RPMI7951 (cell line): ENCODE measurements around the gene MTCL1. TPM values are rescaled to one million over a fixed set of nuclear protein-coding genes. Genes with fewer than 3 reads are reported as not detected.

ENCODE experiments used
- DNase-seq: peaks from one replicate; pipeline ENCODE4 v3.0.0-alpha.2; 2012; ENCODE audit warnings: low read depth
- total RNA-seq: library from RNA; depleted of rRNA; stranded (reverse); fragments of >200 nt; shearing (Covaris generic); gene quantifications from 2 replicates; pipeline ENCODE4 v1.2.3, GENCODE V29; 2014

The MTCL1 gene
- total RNA-seq, 1 experiment from 2014 or later = 9.3 TPM

DNA sequence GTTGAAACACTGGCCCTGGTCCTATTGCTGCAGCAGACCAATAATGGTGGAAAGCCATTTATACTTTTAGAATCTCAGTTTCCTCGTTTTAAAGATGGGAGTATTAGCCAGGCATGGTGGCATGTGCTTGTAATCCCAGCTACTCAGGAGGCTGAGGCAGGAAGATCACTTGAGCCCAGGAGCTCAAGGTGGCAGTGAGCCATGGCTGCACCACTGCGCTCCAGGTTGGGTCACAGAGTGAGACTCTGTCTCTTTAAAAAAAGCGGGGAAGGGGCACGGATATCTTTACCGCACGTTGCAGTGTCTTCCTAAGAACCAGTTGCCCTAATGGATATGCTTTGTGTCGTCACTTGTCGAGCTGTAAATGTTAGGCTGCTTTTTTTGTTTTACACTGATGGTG, 8.3 kb downstream of the MTCL1 start:
- DNase-seq = no peak

DNA sequence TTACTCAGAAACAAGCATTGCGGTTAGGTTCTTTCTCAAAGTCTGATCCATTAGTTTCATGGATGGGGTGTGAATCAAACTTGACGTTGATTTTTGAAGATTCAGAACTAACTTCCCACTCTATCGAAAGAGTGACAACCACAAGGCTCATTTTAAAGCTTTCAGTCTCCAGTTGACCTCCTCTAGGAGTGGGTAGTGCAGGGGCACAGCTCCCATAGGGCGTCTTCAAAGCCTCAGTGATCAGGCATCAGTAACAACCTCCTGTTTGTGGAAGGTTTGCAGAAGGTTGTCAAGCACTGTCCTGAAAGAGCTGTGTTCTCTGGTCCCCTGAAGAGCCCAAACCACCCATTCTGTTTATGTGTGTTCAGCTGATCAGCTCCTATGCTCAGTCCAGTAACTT, 10.2 kb downstream of the MTCL1 start:
- no peak for DNase-seq

DNA sequence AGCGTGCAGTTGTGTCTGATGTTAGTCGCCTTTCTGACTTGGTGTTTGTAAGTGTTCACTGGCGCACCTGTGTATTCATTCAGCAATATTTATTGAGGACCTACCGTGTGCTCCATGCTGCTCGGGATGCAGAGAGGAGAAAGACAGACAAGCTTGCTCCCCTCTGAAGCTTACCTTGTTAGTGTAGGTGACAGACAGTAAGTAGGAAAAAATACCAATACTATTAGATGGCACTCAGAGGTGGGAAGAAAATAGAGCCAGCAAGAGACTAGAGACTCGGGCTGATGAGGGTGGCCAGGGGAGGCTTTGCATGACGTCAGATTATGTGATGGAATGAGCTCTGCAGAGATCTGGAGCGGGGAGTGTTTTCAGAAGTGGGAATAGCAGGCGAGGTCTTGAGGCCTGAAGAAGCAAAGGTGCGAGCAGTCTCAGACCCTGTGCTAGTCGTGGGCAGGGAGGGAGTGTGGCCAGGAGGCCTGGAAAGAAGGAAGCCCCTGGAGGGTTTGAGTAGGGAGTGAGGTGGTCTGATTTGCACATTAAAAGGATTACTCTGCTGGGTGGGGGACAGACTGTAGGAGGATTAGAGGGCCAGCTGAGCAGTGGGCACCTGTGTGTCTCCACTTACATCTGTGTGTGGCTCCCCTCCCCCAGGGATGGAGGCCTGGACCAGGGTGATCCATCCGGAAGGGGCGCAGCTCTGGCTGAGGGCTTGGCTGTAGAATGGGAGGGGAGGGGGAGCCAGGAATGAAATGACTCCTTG, 11.8 kb downstream of the MTCL1 start:
- no peak for DNase-seq

DNA sequence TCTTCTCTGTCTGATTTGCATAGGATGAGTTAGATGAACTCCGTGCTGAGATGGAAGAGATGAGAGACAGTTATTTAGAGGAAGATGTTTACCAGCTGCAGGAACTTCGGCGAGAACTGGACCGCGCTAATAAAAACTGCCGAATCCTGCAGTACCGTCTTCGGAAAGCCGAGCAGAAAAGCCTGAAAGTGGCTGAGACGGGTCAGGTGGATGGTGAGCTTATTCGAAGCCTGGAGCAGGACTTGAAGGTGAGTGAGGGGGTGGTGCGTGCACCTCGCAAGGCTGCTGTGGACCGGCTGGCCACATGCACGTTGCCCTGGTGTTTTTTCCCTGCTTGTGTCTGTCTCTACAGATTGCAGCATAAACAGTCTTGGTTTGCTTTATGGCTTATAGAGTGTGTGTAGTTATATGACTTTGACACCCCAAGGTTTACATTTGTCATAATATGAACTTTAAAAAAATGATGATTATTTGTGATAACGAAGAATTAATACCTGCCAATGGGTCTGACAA, 13.1 kb downstream of the MTCL1 start:
- no peak for DNase-seq

DNA sequence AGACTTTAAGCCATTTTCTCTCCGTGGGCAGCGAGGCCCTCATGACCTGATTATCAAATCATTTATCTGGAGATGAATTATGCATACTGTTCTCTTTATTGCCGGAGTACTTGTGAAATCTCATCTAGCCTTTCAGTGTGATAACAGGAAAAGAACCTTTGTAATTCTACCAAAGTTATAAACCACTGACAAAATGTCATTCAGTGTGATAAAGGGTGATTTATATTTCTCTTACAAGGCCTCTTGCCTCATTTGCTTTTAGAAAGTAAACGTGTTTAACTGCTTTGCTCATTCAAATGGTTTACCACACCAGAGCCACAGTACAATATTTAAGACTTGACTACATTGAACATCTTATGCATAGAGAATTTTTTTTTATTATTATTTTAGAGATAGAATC, 13.8 kb downstream of the MTCL1 start:
- DNase-seq = no peak

DNA sequence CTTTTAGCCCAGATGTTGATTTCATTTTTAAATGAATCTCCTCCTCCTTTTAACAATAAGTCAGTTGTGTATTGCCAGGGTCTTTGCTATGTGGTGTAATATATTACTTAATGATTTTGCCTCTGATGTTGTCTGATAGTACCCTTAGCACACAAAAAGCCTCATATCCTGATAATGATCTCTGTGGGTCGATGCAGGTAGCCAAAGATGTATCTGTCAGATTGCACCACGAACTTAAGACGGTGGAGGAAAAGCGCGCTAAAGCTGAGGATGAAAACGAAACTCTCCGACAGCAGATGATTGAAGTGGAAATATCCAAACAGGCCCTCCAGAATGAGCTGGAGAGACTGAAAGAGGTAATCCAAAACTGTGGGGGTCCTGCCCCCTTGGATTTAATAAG, 14.8 kb downstream of the MTCL1 start:
- DNase-seq = no peak

DNA sequence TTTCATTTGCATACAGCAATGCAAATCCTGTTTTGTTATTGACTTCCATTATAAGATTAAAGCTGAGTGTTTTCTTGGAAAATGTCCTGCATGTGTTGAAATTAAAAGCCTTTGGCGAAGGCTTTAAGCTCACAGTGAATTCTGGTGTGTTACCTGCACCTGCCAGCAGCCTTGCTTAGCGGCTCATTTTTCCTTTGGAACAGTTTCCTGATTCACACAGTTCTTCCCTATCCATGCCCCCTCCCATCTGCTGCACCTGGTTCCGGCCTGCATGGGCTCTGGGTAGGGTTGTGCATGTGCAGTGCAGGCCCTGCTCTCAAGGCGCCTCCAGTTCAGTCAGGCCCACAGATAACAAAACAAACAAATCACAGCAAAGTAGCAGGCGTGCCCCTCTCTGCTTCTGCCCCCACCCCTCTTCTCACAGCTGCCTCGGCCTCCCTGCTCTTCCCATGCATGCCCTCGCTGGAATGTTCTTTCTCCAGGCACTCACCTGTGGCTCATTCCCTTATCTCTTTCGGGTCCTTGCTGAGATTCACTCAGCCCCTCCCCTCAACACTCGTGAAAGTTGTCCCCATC, 15.8 kb downstream of the MTCL1 start:
- no peak for DNase-seq

DNA sequence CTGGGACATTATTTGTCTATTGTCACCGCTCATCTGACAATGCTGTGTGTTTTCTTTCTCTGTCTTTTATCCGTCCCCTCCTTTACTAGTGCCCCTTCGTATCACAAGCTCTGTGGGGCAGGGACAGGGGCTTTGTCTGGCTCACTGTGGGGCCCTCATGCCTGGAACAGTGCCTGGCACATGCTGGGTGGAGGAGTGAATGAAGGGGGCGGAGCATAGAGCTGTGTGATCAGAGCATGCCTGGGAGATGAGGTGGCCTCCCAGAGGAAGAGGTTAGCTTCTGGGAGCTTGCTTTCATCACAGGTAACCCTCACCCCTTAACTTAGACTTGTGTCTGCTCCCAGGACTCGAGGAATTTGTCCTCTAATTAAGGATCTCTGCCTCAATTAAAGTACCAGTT, 16.4 kb downstream of the MTCL1 start:
- DNase-seq = peak; percentile 12

DNA sequence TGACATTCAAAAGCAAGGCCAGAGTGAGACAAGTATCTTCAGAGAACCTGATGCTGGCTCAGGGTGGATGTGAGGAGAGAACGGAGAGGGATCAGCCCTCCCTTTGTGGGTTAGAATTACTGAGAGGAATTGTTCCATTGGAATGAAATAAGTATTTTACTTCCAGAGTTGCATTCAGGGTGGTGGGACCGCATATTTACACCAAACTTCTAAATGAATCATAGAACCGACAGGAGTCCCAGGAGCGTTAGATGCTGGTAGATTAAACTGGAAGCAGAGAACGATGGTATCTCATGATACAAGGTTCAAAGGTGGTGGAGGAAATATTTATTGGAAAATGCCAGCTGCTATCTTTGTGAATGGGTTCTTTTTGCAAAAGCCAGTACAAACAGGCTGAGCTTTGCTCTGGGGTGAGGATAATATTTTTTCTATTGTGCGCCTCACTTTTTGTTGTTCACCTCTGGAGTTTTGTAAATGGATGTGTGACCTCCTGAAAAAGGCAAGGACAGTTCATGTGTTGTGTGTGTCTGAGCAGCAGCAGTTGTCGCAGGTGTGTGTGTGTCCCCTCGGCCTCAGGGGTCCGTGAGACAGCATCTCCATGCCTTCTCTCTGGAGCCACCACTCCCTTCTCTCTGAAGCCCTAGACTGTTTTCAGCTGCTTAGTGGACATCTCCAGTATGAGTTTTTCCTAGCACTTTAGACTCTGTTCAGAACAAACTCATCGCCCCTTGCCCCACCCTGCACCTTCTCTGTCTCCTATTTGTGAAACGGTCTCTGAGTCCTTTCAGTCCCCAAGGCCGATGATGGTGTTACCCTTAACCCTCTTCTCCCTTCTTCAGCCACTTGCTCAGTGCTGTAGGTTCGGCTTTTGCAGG, 17.8 kb downstream of the MTCL1 start:
- DNase-seq = no peak

DNA sequence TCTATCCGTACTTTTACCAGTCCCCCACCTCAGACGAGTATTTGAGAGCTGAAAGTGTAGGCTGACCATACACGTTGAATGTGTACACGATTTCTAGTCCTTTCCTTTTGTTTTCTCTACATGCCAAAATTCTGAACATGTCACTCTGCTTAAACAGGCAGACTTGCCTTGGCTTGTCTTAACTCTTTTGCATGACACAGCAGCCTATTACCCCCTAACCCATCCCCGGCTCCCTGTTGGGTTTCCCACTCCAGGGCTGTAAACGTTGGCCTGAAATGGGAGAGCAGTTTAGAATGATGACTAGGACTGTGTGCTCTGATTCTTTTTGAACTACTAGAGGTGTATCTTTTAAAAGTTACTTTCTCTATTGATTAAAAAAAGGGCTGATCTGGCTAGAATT, 19.1 kb downstream of the MTCL1 start:
- DNase-seq = no peak

DNA sequence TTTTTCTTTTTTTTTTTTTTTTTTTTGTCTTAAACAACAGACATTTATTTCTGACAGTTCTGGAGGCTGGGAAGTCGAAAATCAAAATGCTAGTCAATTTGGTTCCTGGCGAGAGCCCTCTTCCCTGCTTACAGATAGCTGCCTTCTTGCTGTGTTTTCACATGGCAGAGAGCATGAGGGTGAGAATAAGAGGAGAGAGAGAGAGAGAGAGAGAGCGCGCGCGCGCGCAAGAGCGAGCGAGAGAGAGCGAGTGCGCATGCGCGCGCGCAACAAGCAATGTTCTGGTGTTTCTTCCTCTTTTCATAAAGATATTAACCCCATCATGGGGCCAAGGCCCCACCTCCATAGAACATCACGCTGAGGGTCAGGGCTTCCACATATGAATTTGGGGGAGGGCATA, 20.9 kb downstream of the MTCL1 start:
- DNase-seq = no peak

DNA sequence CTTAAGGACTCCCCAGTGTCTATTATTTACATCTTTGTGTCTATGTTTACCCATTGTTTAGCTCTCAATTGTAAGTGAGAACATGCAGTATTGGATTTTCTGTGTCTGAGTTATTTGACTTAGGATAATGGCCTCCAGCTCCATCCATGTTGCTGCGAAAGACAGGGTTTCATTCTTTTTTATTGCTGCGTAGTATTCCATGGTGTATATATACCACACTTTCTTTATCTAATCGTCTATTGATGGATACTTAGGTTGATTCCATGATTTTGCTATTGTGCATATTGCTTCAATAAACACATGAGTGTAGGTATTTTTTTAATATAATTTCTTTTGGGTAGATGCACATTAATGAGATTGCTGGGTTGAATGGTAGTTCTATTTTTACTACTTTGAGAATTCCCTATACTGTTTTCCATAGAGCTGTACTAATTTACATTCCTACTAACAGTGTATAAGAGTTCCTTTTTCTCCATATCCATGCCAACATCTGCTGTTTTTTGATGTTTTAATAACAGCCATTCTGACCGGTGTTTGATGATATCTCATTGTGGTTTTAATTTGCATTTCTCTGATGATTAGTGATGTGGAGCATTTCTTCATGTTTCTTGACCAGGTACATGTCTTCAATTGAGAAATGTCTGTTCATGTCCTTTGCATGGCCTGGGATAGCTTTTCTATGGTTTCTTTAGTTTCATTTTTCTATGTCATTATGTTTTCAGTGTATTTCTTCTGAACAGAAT, 21.8 kb downstream of the MTCL1 start:
- no peak for DNase-seq

DNA sequence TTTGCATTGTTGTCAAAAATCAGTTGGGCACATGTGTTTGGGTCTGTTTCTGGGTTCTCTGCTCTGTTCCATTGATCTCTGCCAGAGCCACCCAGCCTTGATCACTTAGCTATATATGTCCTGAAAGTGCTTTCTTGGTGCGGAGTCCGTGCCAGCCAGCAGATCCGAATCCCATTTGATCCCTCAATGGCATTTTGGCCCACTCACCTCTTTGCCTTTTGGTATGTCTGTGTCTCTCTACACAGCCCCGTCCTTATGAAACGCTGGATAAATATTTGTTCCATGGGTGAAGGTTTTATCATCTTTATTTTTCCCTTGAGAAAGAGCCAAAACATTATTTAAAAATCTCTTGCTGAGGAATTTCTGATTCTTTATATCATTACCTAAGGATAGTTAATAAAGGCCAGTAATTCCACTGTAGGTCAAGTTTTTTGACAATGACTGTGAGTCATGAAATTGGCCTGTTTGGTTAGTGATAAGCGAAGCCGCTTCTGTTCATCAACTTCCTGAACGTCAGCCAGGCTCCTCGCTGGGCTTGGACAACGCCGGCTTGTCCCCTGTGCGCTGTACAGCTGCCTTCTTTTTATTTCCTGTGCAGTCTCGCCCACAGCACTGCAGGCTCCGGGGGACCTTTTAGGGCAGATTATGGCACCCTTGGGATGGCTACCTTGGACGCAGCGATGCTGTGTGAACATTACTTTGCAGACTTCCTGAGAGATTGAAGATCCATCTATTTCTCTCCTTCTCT, 24.9 kb downstream of the MTCL1 start:
- DNase-seq = peak; percentile 69

DNA sequence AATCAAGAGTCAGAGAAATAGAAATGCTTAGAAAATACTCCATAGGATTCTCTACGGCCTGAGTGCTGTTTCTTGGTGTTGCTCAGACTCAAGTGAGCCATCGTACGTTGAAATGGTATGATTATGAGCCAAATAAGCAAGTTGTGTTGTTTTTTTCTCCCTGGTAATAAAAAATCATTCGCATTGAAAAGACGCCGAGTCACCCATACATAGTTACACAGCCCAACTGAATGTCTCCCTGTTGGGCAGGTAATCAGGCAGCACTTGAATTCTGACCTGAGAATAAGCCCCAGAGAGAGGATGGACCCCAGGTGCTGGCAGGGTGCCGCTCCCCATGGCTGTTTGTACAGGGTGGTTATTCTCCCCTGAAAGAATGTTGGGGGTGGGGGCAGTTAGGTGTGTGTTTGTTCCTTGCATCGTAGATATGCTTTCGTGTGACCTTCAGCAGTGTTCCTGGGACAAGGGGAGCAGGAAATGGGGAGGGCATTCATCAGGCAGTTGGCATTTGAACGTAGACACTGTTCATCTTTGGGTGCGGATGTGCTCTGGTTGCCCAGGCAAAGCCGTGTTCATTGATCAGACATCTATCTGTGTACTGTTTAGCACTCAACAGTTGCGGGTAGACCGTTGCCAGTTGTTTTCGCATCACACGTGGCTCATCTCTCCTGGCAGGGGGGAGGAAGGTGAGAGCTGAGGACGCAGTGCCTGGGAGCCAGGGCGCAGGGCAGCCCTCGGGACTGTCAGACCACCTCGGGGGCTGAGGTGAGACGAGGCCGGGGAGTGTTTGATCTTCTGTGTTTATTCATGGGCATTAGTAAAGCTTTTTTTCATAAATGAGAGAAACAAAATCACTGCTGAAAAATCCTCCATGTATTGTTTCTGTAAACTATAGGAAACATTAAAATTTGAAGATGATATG, 27.3 kb downstream of the MTCL1 start:
- no peak for DNase-seq

DNA sequence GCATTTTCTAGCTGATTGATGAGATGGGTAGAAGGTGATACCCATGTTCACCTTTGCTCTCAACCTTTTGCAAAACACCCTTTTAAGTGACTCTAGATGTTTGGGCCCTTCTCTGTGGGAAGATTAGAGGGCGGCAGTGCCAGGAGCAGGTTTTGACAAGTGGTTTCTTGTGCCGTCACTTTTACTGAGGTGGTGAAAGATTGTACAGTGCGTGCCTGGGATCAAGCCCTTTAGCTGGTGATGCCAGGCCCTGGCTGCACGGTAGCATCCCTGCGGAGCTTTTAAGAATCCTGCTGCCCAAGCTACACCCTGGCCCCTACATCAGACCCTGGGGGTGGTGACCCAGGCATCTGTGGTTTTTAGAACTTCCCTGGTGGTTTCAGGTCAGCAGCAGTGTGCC, 29.1 kb downstream of the MTCL1 start:
- no peak for DNase-seq

DNA sequence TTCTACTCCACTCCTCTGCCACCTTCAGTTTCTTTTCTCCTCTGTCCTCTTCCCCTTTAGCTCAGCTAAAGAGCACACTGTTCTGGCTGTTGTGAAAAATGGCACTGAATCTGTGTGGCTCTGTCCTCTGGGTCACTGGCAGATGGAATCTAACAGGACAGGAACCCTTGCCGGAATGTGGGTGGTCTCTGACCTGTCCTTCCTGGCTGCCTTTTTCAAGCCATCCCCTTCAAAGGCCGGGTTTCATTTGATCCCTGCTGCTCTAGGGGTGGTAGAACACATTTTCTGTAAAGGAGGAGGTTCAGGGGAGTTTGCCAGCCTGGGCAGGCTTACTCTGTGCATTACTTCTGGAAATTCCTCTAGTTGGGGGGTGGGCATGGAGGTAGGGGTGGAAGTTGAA, 29.9 kb downstream of the MTCL1 start:
- DNase-seq = no peak

DNA sequence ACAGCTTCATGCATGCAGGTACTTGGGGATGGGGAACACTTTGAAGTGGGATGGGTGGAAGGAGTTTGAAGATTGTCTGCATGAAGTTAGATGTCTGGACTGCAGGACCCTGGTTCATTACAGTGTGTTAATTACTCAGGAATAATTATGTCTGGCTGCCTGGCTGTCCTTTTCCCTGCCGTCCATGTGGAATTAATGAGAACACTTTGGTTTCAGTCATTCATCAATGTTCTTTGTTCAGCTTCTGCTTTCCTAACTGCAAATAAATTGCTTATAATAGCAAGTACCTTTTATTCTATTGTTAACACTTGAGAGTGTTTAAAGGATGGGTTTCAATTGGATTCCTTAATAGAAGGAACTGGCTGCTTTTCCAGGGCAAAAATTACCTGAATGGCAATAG, 35.8 kb downstream of the MTCL1 start:
- no peak for DNase-seq

DNA sequence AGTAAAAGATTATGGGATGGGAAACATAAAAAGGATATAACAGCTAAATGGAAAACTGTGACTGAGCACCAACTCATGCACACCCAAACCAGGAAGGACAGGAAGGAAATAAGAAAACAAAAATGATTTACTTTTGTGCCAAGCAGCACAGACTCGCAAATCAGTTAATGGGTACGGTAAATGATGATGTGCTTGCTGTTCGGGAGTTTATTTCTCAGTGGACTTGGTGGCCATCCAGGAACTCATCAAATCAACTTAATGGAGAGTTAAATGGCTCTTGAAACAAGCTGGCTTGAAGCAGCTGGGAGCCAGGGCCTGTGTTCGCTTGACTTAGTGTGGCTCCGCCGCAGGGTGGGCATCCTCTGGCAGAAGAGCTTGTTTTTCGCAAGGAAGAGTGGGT, 36.2 kb downstream of the MTCL1 start:
- DNase-seq = no peak

DNA sequence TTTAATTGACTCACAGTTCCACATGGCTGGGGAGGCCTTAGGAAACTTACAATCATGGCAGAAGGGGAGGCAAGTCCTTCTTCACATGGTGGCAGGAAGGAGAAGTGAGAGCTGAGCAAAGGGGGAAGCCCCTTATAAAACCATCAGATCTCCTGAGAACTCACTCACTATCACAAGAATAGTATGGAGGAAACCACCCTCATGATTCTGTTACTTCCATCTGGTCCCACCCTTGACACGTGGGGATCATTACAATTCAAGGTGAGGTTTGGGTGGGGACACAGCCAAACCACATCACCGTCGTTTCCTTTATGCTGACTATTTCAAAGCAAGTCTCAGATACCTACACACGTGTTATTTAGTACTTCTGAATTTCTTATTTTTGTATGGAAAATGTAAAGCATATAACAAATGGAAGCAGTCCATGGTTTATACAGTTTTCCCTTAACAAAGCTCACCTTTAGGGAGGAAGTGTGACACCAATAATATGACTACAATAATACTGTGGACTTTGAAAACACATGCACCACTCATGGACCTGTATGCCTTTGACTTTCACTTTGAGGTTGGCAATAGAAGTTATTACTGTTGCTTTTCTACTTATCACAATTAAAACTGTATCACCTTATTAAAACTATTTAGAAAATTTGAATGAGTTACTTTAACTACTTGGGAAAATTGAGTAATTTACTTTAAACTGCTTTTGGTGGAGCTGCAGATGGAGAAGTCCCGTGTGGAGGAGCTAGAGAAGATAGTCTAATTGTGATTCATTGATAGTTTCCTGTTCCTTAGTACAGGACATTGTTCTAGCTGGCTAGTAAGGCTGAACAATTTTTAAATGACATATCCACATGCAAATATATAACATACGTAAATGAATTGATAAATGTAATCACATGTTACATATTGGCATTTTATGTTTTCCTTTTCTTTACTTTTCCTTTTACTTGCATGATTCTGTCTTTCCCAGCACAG, 37.3 kb downstream of the MTCL1 start:
- DNase-seq = no peak
